ENCODE measurements around the gene SYT15.
A peak's percentile ranks its signal among the peaks of the same experiment; 100 is the strongest.

Gene SYT15

DNA sequence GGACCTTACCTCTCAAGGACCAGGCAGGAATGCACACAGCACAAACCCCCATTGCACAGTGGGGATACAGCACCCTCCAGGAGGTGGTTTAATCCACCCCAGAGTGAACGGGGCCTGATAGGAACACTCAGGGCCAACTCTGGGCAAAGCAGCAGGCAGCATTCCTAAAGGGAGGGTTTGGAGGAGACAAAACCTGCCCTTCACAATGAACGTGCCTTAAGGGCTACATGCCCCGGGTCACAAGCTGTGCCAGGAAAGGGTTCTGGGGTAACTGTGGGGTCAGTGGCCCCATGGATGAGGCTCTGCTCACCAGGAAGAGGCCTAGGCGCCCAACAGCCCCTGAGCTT lies 23.6 kb upstream of the SYT15 start:
- Histone ChIP-seq H3K36me3 (replicated peaks; ENCODE audit: insufficient read depth, low read length) (no peaks in the 10 kb centered on the region), H3F3A (ENCODE audit: insufficient read depth, low read length) (no peaks in the 10 kb centered on the region), H2AFZ (ENCODE audit: low read length) (no peak overlapping the region), H3K27me3 (replicated peaks; ENCODE audit: insufficient read depth, low read length) (peaks cover 10% of the 10 kb centered on the region; the same call in 1 of the 2 replicates), H3K79me2 (ENCODE audit: low read length) (no peaks in the 10 kb centered on the region), H3K4me1 (ENCODE audit: low read length) (no peaks in the 10 kb centered on the region), H3K9ac (ENCODE audit: low read length) (no peak overlapping the region), H3K27ac (ENCODE audit: low read length) (no peak overlapping the region), H3K9me2 (replicated peaks; ENCODE audit: insufficient read depth, low read length) (no peaks in the 10 kb centered on the region), H3K4me2 (ENCODE audit: low read depth, low read length) (no peak overlapping the region), H3K9me3 (replicated peaks; ENCODE audit: insufficient read depth, low read length) (no peaks in the 10 kb centered on the region), H4K20me1 (ENCODE audit: insufficient read depth, low read length) (no peaks in the 10 kb centered on the region), H3K4me3 (ENCODE audit: low read length) (no peak overlapping the region)
- no peak for DNase-seq
- no peak for TF ChIP-seq EZH2phosphoT487 (IDR thresholded peaks at IDR 0.05; ENCODE audit: low read length)
- no peak for TF ChIP-seq EZH2 (optimal IDR thresholded peaks at IDR 0.05; ENCODE audit: low read depth, low read length)
- TF ChIP-seq, protein P1, sequence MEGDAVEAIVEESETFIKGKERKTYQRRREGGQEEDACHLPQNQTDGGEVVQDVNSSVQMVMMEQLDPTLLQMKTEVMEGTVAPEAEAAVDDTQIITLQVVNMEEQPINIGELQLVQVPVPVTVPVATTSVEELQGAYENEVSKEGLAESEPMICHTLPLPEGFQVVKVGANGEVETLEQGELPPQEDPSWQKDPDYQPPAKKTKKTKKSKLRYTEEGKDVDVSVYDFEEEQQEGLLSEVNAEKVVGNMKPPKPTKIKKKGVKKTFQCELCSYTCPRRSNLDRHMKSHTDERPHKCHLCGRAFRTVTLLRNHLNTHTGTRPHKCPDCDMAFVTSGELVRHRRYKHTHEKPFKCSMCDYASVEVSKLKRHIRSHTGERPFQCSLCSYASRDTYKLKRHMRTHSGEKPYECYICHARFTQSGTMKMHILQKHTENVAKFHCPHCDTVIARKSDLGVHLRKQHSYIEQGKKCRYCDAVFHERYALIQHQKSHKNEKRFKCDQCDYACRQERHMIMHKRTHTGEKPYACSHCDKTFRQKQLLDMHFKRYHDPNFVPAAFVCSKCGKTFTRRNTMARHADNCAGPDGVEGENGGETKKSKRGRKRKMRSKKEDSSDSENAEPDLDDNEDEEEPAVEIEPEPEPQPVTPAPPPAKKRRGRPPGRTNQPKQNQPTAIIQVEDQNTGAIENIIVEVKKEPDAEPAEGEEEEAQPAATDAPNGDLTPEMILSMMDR (IDR thresholded peaks at IDR 0.05; ENCODE audit: low read length), result no peak

DNA sequence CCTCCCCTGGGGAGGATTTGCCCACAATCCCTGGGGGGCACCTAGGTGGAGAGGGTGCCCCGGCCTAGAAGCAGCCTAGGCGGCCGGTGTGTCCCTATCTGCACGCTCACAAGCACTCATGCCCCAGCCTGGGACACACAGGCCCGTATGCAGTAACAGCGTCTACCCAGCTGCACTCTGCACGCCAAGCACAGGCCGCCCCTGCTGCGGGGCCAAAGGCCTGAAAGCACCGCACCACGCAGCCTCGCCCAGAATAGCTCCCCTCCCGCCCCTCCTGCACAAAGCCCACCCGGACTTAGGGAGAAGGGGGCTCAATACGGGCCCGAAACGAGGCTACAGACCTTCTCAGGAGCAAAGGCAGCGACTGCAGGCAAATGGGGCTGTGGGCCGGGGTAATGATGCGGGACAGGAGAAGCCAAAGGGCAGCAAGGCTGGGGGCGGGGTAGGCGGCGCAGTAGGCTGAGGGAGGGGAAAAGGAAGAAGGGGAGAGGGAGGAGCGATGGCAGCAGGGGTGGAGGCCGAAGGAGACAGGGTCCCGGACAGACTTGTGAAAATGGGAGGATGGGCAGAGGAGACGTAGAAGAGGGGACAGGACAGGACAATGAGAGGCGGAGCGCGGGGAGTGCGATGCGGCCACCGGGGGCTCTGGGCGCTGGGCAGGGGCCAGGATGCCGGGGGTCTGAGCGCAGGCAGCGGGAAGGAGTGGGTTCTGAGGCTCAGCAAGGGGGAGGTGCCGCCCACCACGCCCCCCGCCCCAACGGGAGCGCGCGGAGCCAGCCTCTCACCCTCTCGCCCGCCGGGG lies 23.0 kb upstream of the SYT15 start:
- H3K4me3 ChIP-seq (ENCODE audit: low read length), result no peak overlapping the region
- no peaks in the 10 kb centered on the region for H3K9me2 ChIP-seq (replicated peaks; ENCODE audit: insufficient read depth, low read length)
- no peaks in the 10 kb centered on the region for H4K20me1 ChIP-seq (ENCODE audit: insufficient read depth, low read length)
- H3K27me3 ChIP-seq (replicated peaks; ENCODE audit: insufficient read depth, low read length), result peaks cover 14% of the 10 kb centered on the region
- TF ChIP-seq EZH2 (optimal IDR thresholded peaks at IDR 0.05; ENCODE audit: low read depth, low read length) (no peak), EZH2phosphoT487 (IDR thresholded peaks at IDR 0.05; ENCODE audit: low read length) (no peak)
- TF ChIP-seq, protein P1 (IDR thresholded peaks at IDR 0.05; ENCODE audit: low read length), result no peak
- H3K4me1 ChIP-seq (ENCODE audit: low read length), result no peaks in the 10 kb centered on the region
- no peak overlapping the region for H3K9ac ChIP-seq (ENCODE audit: low read length)
- no peak overlapping the region for H3K27ac ChIP-seq (ENCODE audit: low read length)
- H3K9me3 ChIP-seq (replicated peaks; ENCODE audit: insufficient read depth, low read length), result no peaks in the 10 kb centered on the region
- no peak overlapping the region for H2AFZ ChIP-seq (ENCODE audit: low read length)
- H3K79me2 ChIP-seq (ENCODE audit: low read length), result no peaks in the 10 kb centered on the region
- DNase-seq, result peak; percentile 1
- H3F3A ChIP-seq (ENCODE audit: insufficient read depth, low read length), result no peaks in the 10 kb centered on the region
- no peaks in the 10 kb centered on the region for H3K36me3 ChIP-seq (replicated peaks; ENCODE audit: insufficient read depth, low read length)
- 0 out of 2 replicates have a peak overlapping the region, but pooled peaks have one; percentile 20 for H3K4me2 ChIP-seq (ENCODE audit: low read depth, low read length)

DNA sequence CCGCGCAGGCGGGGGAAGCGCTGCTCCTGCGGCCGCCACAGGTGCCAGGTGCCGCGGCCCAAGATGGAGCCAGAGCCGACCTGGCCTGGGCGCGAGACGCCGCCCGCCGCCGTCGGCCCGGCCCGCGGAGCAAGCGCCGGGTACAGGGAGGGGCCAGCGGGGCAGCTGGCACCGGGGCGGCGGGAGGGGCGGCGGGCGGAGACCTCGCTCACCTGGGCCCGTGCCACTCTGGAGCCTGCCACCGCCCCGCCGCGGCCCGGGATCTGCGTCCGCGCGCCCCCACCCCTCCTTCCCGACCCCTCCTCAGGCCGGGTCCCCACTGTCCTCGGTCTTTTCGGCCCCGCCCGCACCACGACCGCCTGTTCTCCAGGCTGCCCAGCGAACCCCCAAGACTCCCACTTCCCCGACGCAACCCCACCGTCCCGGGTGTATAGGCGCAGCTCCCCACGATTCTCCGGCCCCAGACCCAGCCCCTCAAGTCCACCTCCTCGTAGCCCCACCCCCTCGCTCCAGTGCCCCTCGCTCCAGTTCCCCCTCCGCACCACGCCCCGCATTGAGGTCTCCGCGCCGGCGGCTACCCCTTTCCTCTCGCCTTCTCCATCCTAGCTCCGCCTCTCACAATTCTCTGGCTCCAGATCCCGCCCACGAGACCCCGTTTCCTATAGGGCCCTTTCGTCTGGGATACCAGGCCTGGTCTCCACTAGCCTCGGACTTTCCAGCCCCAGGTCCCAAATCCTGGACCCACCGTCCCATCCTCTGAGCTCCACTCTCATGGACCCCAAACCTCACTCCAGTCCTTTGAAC lies 22.2 kb upstream of the SYT15 start, which contains the start of gene GPRIN2:
TSS of gene GPRIN2 (minus strand) at position 144 of the 804 bp plus-strand sequence. CDS start 5,922 bp downstream, outside the sequence.
- H3K9me3 ChIP-seq (replicated peaks; ENCODE audit: insufficient read depth, low read length), result no peaks in the 10 kb centered on the region
- no peak within 1 kb of the TSS for H3K9ac ChIP-seq (ENCODE audit: low read length)
- DNase-seq, result peak; percentile 6

More for the DNA sequence above, 22.2 kb upstream of the SYT15 start, which contains the start of gene GPRIN2:
- H3K4me3 ChIP-seq (ENCODE audit: low read length), result no peak within 1 kb of the TSS
- H3K9me2 ChIP-seq (replicated peaks; ENCODE audit: insufficient read depth, low read length), result no peaks in the 10 kb centered on the region
- TF ChIP-seq EZH2phosphoT487 (IDR thresholded peaks at IDR 0.05; ENCODE audit: low read length), result no peak
- TF ChIP-seq, protein P1 (IDR thresholded peaks at IDR 0.05; ENCODE audit: low read length), result no peak
- TF ChIP-seq EZH2 (optimal IDR thresholded peaks at IDR 0.05; ENCODE audit: low read depth, low read length), result no peak
- H3K27ac ChIP-seq (ENCODE audit: low read length), result no peak within 1 kb of the TSS
- peaks cover 16% of the 10 kb centered on the region for H3K27me3 ChIP-seq (replicated peaks; ENCODE audit: insufficient read depth, low read length)
- no peaks in the 10 kb centered on the region for H4K20me1 ChIP-seq (ENCODE audit: insufficient read depth, low read length)
- no peak within 1 kb of the TSS for H2AFZ ChIP-seq (ENCODE audit: low read length)
- no peaks in the 10 kb centered on the region for H3K36me3 ChIP-seq (replicated peaks; ENCODE audit: insufficient read depth, low read length)
- no peaks in the 10 kb centered on the region for H3F3A ChIP-seq (ENCODE audit: insufficient read depth, low read length)
- H3K79me2 ChIP-seq (ENCODE audit: low read length), result no peaks in the 10 kb centered on the region
- no peaks in the 10 kb centered on the region for H3K4me1 ChIP-seq (ENCODE audit: low read length)
- 0 out of 2 replicates have a peak within 1 kb of the TSS, but pooled peaks have one; percentile 20 for H3K4me2 ChIP-seq (ENCODE audit: low read depth, low read length)

Data from MM.1S (cell line).